ENCODE data around the gene PDE4D.

Gene PDE4D

DNA sequence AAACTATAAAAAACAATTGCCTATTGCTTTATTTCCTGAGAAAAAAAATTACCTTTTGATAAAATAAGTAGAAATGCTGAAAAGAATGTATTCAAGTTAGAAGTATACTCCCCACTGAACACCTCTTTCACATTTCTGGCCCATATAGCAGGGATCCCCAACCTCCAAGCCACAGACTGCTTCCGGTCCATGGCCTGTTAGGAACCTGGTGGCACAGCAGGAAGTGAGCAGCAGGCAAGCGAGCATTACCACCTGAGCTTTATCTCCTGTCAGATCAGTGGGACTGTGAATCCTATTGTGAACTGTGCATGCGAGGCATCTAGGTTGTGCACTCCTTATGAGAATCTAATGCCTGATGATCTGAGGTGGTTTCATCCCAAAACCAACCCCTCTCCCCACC, 746.8 kb downstream of the PDE4D start:
- Histone ChIP-seq H3K27me3 (ENCODE audit: control insufficient read depth, insufficient read depth, low read length) (no peaks in the 10 kb centered on the region), H3K4me1 (ENCODE audit: control insufficient read depth, insufficient read depth, low read length) (no peaks in the 10 kb centered on the region), H3K4me2 (ENCODE audit: low read length) (no peak overlapping the region), H3K9me3 (replicated peaks; ENCODE audit: low read length) (no peaks in the 10 kb centered on the region), H3K36me3 (ENCODE audit: insufficient read depth, low read length) (no peaks in the 10 kb centered on the region), H3K9ac (ENCODE audit: low read depth, low read length) (no peak overlapping the region), H3K4me3 (ENCODE audit: low read length) (no peak overlapping the region)

DNA sequence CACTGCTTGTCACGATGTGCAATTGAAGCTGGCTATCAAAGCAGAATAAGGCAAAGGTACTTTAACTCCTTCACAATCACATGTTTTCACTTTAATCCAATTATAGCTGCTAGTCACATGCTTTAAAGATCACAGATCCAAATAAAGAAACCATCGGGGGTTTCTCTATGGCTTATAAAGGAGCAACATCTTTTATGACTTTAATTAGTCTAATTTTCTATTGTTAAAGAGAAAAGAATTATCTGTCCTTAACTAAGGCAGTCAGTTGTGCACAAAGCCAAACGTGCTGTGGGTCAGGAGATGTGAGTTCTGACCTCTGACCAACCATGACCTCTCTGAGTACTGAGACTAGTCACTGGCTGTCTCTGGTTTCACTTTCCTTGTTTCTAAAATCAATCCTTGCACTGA, 749.6 kb downstream of the PDE4D start:
- Histone ChIP-seq H3K9me3 (replicated peaks; ENCODE audit: low read length) (no peaks in the 10 kb centered on the region), H3K4me2 (ENCODE audit: low read length) (no peak overlapping the region), H3K4me1 (ENCODE audit: control insufficient read depth, insufficient read depth, low read length) (no peaks in the 10 kb centered on the region), H3K36me3 (ENCODE audit: insufficient read depth, low read length) (no peaks in the 10 kb centered on the region), H3K4me3 (ENCODE audit: low read length) (no peak overlapping the region), H3K27me3 (ENCODE audit: control insufficient read depth, insufficient read depth, low read length) (no peaks in the 10 kb centered on the region), H3K9ac (ENCODE audit: low read depth, low read length) (no peak overlapping the region)

DNA sequence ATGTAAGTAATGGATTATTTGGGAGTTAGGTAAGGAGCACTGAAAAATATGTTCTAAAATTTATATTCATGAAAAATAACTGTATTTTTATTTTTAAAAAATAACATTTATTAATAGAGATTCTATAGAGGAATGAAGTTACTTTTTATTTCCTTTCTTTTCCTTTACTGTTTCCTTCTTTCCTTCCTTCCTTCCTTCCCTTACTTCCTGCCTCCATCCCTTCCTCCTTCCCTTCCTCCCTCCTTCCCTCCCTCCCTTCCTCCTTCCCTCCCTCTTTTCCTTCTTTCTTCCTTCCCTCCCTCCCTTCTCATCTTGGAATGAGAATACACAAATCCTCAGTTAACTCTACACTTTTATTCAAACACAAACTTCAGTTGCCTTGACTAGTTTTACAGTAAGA, 750.6 kb downstream of the PDE4D start:
- Histone ChIP-seq H3K4me1 (ENCODE audit: control insufficient read depth, insufficient read depth, low read length) (no peaks in the 10 kb centered on the region), H3K4me2 (ENCODE audit: low read length) (no peak overlapping the region), H3K36me3 (ENCODE audit: insufficient read depth, low read length) (no peaks in the 10 kb centered on the region), H3K27me3 (ENCODE audit: control insufficient read depth, insufficient read depth, low read length) (no peaks in the 10 kb centered on the region), H3K4me3 (ENCODE audit: low read length) (no peak overlapping the region), H3K9me3 (replicated peaks; ENCODE audit: low read length) (no peaks in the 10 kb centered on the region), H3K9ac (ENCODE audit: low read depth, low read length) (no peak overlapping the region)

DNA sequence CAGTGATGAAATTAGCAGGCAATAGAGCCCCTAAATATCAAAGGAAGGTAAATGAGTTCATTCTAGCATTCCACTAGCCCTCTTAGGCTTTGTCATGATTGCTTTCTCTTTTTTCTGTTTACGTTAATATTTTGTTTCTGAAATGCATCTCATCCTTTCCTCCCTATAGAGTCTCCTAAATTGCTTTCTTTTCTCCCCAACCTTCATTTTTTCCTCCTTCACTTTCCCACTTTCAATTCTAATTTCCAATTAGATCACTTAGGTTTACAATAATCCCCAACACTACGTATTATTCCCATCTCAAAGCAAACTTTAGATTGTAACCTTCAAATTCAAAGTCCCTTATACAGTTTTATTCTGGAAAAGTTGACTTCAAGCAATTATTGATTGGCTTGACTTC, 751.4 kb downstream of the PDE4D start:
- Histone ChIP-seq H3K4me2 (ENCODE audit: low read length) (no peak overlapping the region), H3K27me3 (ENCODE audit: control insufficient read depth, insufficient read depth, low read length) (no peaks in the 10 kb centered on the region), H3K9me3 (replicated peaks; ENCODE audit: low read length) (no peaks in the 10 kb centered on the region), H3K4me3 (ENCODE audit: low read length) (no peak overlapping the region), H3K4me1 (ENCODE audit: control insufficient read depth, insufficient read depth, low read length) (no peaks in the 10 kb centered on the region), H3K9ac (ENCODE audit: low read depth, low read length) (no peak overlapping the region), H3K36me3 (ENCODE audit: insufficient read depth, low read length) (no peaks in the 10 kb centered on the region)

GRCh38 chr5:59140133-59140532, 753.4 kb downstream of the PDE4D start:
- Histone ChIP-seq H3K36me3 (ENCODE audit: insufficient read depth, low read length) (no peaks in the 10 kb centered on the region), H3K4me1 (ENCODE audit: control insufficient read depth, insufficient read depth, low read length) (no peaks in the 10 kb centered on the region), H3K9me3 (replicated peaks; ENCODE audit: low read length) (no peaks in the 10 kb centered on the region), H3K27me3 (ENCODE audit: control insufficient read depth, insufficient read depth, low read length) (no peaks in the 10 kb centered on the region), H3K9ac (ENCODE audit: low read depth, low read length) (no peak overlapping the region), H3K4me2 (ENCODE audit: low read length) (no peak overlapping the region), H3K4me3 (ENCODE audit: low read length) (no peak overlapping the region)

GRCh38 chr5:59139695-59140094, 753.8 kb downstream of the PDE4D start:
- H3K9ac ChIP-seq (ENCODE audit: low read depth, low read length): no peak overlapping the region
- no peaks in the 10 kb centered on the region for H3K9me3 ChIP-seq (replicated peaks; ENCODE audit: low read length)
- no peak overlapping the region for H3K4me2 ChIP-seq (ENCODE audit: low read length)
- no peaks in the 10 kb centered on the region for H3K27me3 ChIP-seq (ENCODE audit: control insufficient read depth, insufficient read depth, low read length)
- peaks cover under 1% of the 10 kb centered on the region for H3K4me1 ChIP-seq (ENCODE audit: control insufficient read depth, insufficient read depth, low read length)
- H3K4me3 ChIP-seq (ENCODE audit: low read length): no peak overlapping the region
- no peaks in the 10 kb centered on the region for H3K36me3 ChIP-seq (ENCODE audit: insufficient read depth, low read length)

DNA sequence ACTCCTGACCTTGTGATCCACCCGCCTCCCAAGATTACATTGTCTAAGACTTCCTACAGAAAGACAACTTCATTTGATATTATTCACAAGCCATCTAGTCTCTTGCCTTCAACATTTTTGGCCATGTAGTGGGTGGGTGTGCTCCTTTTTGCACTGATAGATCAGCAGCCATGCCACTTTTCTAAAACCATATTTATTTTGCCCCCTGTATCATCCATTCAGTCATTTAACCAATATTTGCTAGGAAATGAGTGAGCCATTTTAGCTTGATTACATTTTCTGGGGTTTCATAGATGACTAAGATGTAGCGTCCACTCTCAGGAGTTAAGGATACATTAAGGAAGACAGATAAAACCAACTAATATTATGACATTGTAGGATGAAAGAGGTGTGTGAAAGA, 755.0 kb downstream of the PDE4D start:
- Histone ChIP-seq H3K9me3 (replicated peaks; ENCODE audit: low read length) (no peaks in the 10 kb centered on the region), H3K36me3 (ENCODE audit: insufficient read depth, low read length) (no peaks in the 10 kb centered on the region), H3K27me3 (ENCODE audit: control insufficient read depth, insufficient read depth, low read length) (no peaks in the 10 kb centered on the region), H3K4me1 (ENCODE audit: control insufficient read depth, insufficient read depth, low read length) (peaks cover 11% of the 10 kb centered on the region), H3K4me2 (ENCODE audit: low read length) (no peak overlapping the region), H3K4me3 (ENCODE audit: low read length) (no peak overlapping the region), H3K9ac (ENCODE audit: low read depth, low read length) (no peak overlapping the region)

- H3K4me2 ChIP-seq (ENCODE audit: low read length): no peak overlapping the region
- H3K9me3 ChIP-seq (replicated peaks; ENCODE audit: low read length): no peaks in the 10 kb centered on the region
- peaks cover 12% of the 10 kb centered on the region for H3K4me1 ChIP-seq (ENCODE audit: control insufficient read depth, insufficient read depth, low read length)
- no peaks in the 10 kb centered on the region for H3K27me3 ChIP-seq (ENCODE audit: control insufficient read depth, insufficient read depth, low read length)
- H3K36me3 ChIP-seq (ENCODE audit: insufficient read depth, low read length): no peaks in the 10 kb centered on the region
- no peak overlapping the region for H3K4me3 ChIP-seq (ENCODE audit: low read length)
- no peak overlapping the region for H3K9ac ChIP-seq (ENCODE audit: low read depth, low read length)
Observed at GRCh38 chr5:59137846-59138245, 755.7 kb downstream of the PDE4D start.

GRCh38 chr5:59136549-59136948, 757.0 kb downstream of the PDE4D start:
- Histone ChIP-seq H3K27me3 (ENCODE audit: control insufficient read depth, insufficient read depth, low read length) (no peaks in the 10 kb centered on the region), H3K36me3 (ENCODE audit: insufficient read depth, low read length) (no peaks in the 10 kb centered on the region), H3K9ac (ENCODE audit: low read depth, low read length) (no peak overlapping the region), H3K4me2 (ENCODE audit: low read length) (no peak overlapping the region), H3K4me1 (ENCODE audit: control insufficient read depth, insufficient read depth, low read length) (peaks cover 12% of the 10 kb centered on the region), H3K9me3 (replicated peaks; ENCODE audit: low read length) (no peaks in the 10 kb centered on the region), H3K4me3 (ENCODE audit: low read length) (no peak overlapping the region)

DNA sequence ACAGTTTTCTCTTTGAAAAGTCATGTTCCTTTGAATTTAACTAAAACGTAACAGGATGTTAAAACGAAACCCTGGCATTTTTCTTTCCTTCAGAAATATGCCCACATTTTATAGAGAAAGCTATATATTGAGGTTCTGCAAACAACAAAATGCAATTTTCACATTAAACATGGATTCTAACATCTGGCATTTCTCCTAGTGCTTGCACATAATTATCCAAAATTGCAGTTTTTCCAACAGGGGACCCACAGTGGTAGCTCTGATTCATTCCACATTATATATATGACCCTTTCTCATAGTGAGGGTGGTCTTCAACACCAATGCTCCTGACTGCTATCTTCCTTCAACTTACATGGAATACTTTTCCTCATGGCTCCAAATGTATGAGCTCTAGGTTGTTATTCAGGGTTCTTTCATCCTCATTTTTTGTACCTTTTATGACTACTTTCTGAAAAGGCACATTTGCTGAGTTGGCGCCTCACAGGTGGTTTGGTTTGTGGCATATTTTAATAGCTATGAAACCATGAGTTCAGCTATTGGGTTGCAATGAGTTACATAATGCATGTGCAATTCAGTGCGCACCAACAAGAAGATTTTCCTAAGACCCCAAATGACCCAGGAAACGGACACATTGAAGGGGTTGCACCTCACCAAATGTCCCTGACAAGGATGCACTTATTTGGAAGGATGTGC, 758.9 kb downstream of the PDE4D start:
- H3K4me1 ChIP-seq (ENCODE audit: control insufficient read depth, insufficient read depth, low read length): peaks cover 12% of the 10 kb centered on the region
- no peak overlapping the region for H3K9ac ChIP-seq (ENCODE audit: low read depth, low read length)
- no peaks in the 10 kb centered on the region for H3K27me3 ChIP-seq (ENCODE audit: control insufficient read depth, insufficient read depth, low read length)

DNA sequence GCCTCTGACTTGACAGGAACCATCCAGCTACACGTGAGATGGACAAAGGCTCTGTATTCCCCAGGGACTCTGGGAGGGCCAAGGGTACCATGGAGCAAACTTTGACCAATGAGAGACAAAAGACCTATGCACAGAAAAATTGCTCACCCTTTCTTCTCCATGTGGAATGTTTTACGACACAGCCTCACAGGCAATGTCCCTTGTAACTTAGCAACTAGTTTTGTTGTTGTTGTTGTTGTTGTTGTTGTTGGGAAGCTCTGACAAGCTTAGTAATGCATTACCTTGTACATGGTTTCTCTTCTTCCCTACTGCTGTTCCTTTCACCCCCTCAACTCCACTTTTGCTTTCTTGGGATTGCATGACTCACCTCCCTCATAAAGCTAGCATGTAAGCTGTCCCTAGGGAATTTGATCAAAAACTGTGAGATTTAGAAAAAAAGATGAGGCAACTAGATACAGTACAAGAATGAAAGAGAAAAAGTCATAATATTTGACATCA, 759.7 kb downstream of the PDE4D start:
- Histone ChIP-seq H3K9me3 (replicated peaks; ENCODE audit: low read length) (no peaks in the 10 kb centered on the region), H3K36me3 (ENCODE audit: insufficient read depth, low read length) (no peaks in the 10 kb centered on the region), H3K9ac (ENCODE audit: low read depth, low read length) (no peak overlapping the region), H3K4me1 (ENCODE audit: control insufficient read depth, insufficient read depth, low read length) (peaks cover 17% of the 10 kb centered on the region), H3K27me3 (ENCODE audit: control insufficient read depth, insufficient read depth, low read length) (no peaks in the 10 kb centered on the region), H3K4me2 (ENCODE audit: low read length) (peak overlapping the region; percentile 49), H3K4me3 (ENCODE audit: low read length) (peak overlapping the region; percentile 33)

More for the DNA sequence above, 758.9 kb downstream of the PDE4D start:
- peak overlapping the region; percentile 49 for H3K4me2 ChIP-seq (ENCODE audit: low read length)
- H3K9me3 ChIP-seq (replicated peaks; ENCODE audit: low read length): no peaks in the 10 kb centered on the region
- no peak overlapping the region for H3K4me3 ChIP-seq (ENCODE audit: low read length)
- no peaks in the 10 kb centered on the region for H3K36me3 ChIP-seq (ENCODE audit: insufficient read depth, low read length)

DNA sequence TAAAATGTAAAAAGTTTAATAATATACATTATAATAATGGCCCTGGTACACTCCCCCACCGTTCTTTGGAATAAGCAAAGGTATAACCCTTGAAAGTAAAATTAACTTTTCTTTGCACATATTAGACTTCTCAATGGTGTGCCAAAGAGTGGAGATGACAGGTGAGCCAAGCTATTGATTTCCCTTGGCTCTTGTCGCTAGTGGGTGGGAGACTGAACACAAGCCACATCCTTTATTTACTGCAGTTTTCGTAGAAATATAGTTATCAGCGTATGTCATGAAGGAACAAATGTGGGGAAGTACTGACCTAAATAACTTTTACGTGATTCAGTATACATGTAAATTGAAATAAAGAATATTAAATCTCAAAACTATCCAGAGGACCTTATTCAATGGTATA, 761.4 kb downstream of the PDE4D start:
- no peak overlapping the region for H3K4me3 ChIP-seq (ENCODE audit: low read length)
- H3K9me3 ChIP-seq (replicated peaks; ENCODE audit: low read length): no peaks in the 10 kb centered on the region
- peaks cover 31% of the 10 kb centered on the region for H3K4me1 ChIP-seq (ENCODE audit: control insufficient read depth, insufficient read depth, low read length)
- no peak overlapping the region for H3K4me2 ChIP-seq (ENCODE audit: low read length)
- no peaks in the 10 kb centered on the region for H3K27me3 ChIP-seq (ENCODE audit: control insufficient read depth, insufficient read depth, low read length)
- H3K36me3 ChIP-seq (ENCODE audit: insufficient read depth, low read length): no peaks in the 10 kb centered on the region
- H3K9ac ChIP-seq (ENCODE audit: low read depth, low read length): no peak overlapping the region

All from skeletal muscle satellite cell (primary cell).